HUES6 (cell line): ENCODE measurements around the gene PCDHA9.
"Not testable (repeated sequence)": the region's sequence is repeated elsewhere in the genome, so short reads cannot be mapped to it uniquely, and the experiment has no call there.

Source experiments
- H3K27ac ChIP-seq: 2 replicates; pipeline ENCODE4 v1.7.0; 2013; ENCODE audit warnings: low read depth, mild to moderate bottlenecking, low read length, inconsistent platforms
- H3K27me3 ChIP-seq: 2 replicates; pipeline ENCODE4 v1.6.1; 2013; ENCODE audit warnings: low read length; ENCODE audit not compliant: control insufficient read depth, insufficient read depth
- H3K36me3 ChIP-seq: 2 replicates; pipeline ENCODE4 v1.6.1; 2013; ENCODE audit warnings: low read length; ENCODE audit not compliant: control insufficient read depth, insufficient read depth
- H3K4me1 ChIP-seq: 2 replicates; pipeline ENCODE4 v1.6.1; 2013; ENCODE audit warnings: low read length; ENCODE audit not compliant: control insufficient read depth, insufficient read depth
- H3K4me3 ChIP-seq: 2 replicates; pipeline ENCODE4 v1.5.1; 2013; ENCODE audit warnings: low read depth, low read length
- H3K9ac ChIP-seq: one replicate; pipeline ENCODE4 v1.6.1; 2013; ENCODE audit warnings: mild to moderate bottlenecking, low read length
- H3K9me3 ChIP-seq: 2 replicates; pipeline ENCODE4 v1.6.1; 2013; ENCODE audit warnings: low read depth, low read length; ENCODE audit not compliant: control insufficient read depth, insufficient read depth

Gene PCDHA9

GRCh38 chr5:140821375-140822280 lies 26.6 kb upstream of the PCDHA9 start, which contains the start of gene PCDHA5:
TSS of gene PCDHA5 (plus strand) at chr5:140821613.
- Histone ChIP-seq H3K9ac (no peak within 1 kb of the TSS), H3K27me3 (no peaks in the 10 kb centered on the region), H3K36me3 (no peaks in the 10 kb centered on the region), H3K27ac (no peak within 1 kb of the TSS), H3K4me1 (no peaks in the 10 kb centered on the region), H3K9me3 (peaks cover 5% of the 10 kb centered on the region; the same call in 1 of the 2 replicates), H3K4me3 (peak within 1 kb of the TSS; percentile 38; the same call in 1 of the 2 replicates)

DNA sequence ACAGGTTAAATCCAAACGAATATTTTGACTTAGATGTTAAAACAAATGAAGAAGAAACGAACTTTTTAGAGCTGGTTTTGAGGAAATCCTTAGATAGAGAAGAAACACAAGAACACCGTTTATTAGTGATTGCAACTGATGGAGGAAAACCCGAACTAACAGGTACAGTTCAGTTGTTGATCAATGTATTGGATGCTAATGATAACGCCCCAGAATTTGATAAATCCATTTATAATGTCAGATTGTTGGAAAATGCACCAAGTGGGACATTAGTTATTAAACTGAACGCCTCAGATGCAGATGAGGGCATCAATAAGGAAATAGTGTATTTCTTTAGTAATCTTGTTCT lies 25.9 kb upstream of the PCDHA9 start:
- Histone ChIP-seq H3K36me3 (no peaks in the 10 kb centered on the region), H3K27me3 (no peaks in the 10 kb centered on the region), H3K4me1 (no peaks in the 10 kb centered on the region), H3K9ac (no peak overlapping the region), H3K4me3 (no peak overlapping the region), H3K27ac (no peak overlapping the region), H3K9me3 (peaks cover 5% of the 10 kb centered on the region; the same call in 1 of the 2 replicates)

DNA sequence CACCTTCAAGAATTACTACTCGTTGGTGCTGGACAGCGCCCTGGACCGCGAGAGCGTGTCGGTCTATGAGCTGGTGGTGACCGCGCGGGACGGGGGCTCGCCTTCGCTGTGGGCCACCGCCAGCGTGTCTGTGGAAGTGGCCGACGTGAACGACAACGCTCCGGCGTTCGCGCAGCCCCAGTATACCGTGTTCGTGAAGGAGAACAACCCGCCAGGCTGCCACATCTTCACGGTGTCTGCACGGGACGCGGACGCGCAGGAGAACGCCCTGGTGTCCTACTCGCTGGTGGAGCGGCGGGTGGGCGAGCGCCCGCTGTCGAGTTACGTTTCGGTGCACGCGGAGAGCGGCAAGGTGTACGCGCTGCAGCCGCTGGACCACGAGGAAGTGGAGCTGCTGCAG lies 25.2 kb upstream of the PCDHA9 start:
- H3K4me1 ChIP-seq, H3K9me3 ChIP-seq, H3K36me3 ChIP-seq, H3K27ac ChIP-seq, H3K4me3 ChIP-seq, H3K9ac ChIP-seq, H3K27me3 ChIP-seq: not testable (repeated sequence)

- Histone ChIP-seq H3K27me3 (no peaks in the 10 kb centered on the region), H3K4me1 (no peaks in the 10 kb centered on the region), H3K36me3 (no peaks in the 10 kb centered on the region), H3K9me3 (peaks cover 5% of the 10 kb centered on the region; the same call in 1 of the 2 replicates), H3K9ac (no peak overlapping the region), H3K27ac (no peak overlapping the region), H3K4me3 (no peak overlapping the region)
Measured at GRCh38 chr5:140823475-140823874, 24.7 kb upstream of the PCDHA9 start.

DNA sequence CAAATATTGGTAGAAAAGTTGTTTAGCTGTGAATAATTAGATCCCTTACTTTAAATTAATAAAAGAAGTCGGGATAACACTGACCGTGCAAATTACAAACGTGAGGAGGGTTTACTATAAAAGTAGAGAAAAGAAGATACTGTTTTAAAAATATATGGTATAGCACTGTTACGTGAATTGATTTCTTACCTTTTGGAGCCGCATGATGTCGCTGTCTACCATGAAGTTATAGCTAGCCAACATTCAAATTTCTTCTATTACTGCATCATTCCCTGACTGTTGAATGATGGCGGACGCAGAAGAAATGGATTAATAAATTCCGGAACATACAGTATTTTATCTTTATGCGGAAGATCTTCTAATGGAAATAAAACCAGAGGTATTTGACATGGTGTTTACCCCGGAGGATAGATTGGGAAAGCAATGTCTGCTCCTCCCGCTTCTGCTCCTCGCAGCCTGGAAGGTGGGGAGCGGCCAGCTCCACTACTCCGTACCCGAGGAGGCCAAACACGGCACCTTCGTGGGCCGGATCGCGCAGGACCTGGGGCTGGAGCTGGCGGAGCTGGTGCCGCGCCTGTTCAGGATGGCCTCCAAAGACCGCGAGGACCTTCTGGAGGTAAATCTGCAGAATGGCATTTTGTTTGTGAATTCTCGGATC lies 20.3 kb upstream of the PCDHA9 start, which contains the start of gene PCDHA6:
Gene PCDHA6, plus strand, starts transcription at position 257 of the 658 bp plus-strand sequence. Its CDS starts 132 bp downstream, at position 389.
- no peaks in the 10 kb centered on the region for H3K27me3 ChIP-seq
- no peaks in the 10 kb centered on the region for H3K36me3 ChIP-seq
- H3K4me3 ChIP-seq: peak within 1 kb of the TSS; percentile 31; the same call in 1 of the 2 replicates
- no peak within 1 kb of the TSS for H3K9ac ChIP-seq
- H3K4me1 ChIP-seq: no peaks in the 10 kb centered on the region
- no peak within 1 kb of the TSS for H3K27ac ChIP-seq
- H3K9me3 ChIP-seq: peaks cover 5% of the 10 kb centered on the region; the same call in 1 of the 2 replicates

GRCh38 chr5:140828362-140828737 lies 19.8 kb upstream of the PCDHA9 start:
- Histone ChIP-seq H3K27ac (no peak overlapping the region), H3K36me3 (no peaks in the 10 kb centered on the region), H3K9ac (no peak overlapping the region), H3K4me3 (no peak overlapping the region; the same call in 1 of the 2 replicates), H3K27me3 (no peaks in the 10 kb centered on the region), H3K4me1 (no peaks in the 10 kb centered on the region), H3K9me3 (peaks cover 5% of the 10 kb centered on the region; the same call in 1 of the 2 replicates)

GRCh38 chr5:140829511-140830501 lies 18.4 kb upstream of the PCDHA9 start:
- not testable (repeated sequence) for H3K27ac ChIP-seq, H3K27me3 ChIP-seq, H3K4me3 ChIP-seq, H3K36me3 ChIP-seq, H3K4me1 ChIP-seq, H3K9me3 ChIP-seq, H3K9ac ChIP-seq

GRCh38 chr5:140833993-140834392 lies 14.2 kb upstream of the PCDHA9 start, which contains the start of gene PCDHA7:
TSS of gene PCDHA7 (plus strand) at chr5:140834269. CDS start at chr5:140834384, 115 bp downstream.
- Histone ChIP-seq H3K9me3 (peaks cover 7% of the 10 kb centered on the region), H3K27ac (no peak within 1 kb of the TSS), H3K4me1 (no peaks in the 10 kb centered on the region), H3K4me3 (peak within 1 kb of the TSS; percentile 41; the same call in 1 of the 2 replicates), H3K36me3 (peaks cover 3% of the 10 kb centered on the region; the same call in 1 of the 2 replicates), H3K9ac (no peak within 1 kb of the TSS), H3K27me3 (no peaks in the 10 kb centered on the region)

DNA sequence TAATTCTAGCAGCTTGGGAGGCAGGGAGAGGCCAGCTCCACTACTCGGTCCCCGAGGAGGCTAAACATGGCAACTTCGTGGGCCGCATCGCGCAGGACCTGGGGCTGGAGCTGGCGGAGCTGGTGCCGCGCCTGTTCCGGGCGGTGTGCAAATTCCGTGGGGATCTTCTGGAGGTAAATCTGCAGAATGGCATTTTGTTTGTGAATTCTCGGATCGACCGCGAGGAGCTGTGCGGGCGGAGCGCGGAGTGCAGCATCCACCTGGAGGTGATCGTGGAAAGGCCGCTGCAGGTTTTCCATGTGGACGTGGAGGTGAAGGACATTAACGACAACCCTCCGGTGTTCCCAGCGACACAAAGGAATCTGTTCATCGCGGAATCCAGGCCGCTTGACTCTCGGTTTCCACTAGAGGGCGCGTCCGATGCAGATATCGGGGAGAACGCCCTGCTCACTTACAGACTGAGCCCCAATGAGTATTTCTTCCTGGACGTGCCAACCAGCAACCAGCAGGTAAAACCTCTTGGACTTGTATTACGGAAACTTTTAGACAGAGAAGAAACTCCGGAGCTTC lies 13.7 kb upstream of the PCDHA9 start:
- H3K36me3 ChIP-seq, H3K9me3 ChIP-seq, H3K9ac ChIP-seq, H3K27ac ChIP-seq, H3K27me3 ChIP-seq, H3K4me1 ChIP-seq: not testable (repeated sequence)
- peak overlapping the region; percentile 41; the same call in 1 of the 2 replicates for H3K4me3 ChIP-seq
